ENCODE results near the gene C10orf53.
A peak's percentile ranks its signal among the peaks of the same experiment; 100 is the strongest.
"Not testable (repeated sequence)": the region's sequence is repeated elsewhere in the genome, so short reads cannot be mapped to it uniquely, and the experiment has no call there.

The C10orf53 gene

GRCh38 chr10:49678827-49679479 is 498 bp upstream of the C10orf53 start:
- DNase-seq (ENCODE audit: low read depth in 1 of 2, low spot score in 1 of 2), result no peak
- no peak for TF ChIP-seq JUND (IDR thresholded peaks at IDR 0.05; ENCODE audit: low read depth)
- in situ Hi-C loops (cut with HindIII; ENCODE audit: low pct_unique_long_range_greater_than_20kb, low sequenced_read_pairs), result no loop called here

- DNase-seq (ENCODE audit: low read depth in 1 of 2, low spot score in 1 of 2); in situ Hi-C loops (cut with HindIII; ENCODE audit: low pct_unique_long_range_greater_than_20kb, low sequenced_read_pairs): not testable (repeated sequence)
Measured at GRCh38 chr10:49682449-49682848, 3.0 kb downstream of the C10orf53 start.

- in situ Hi-C loops (cut with HindIII; ENCODE audit: low pct_unique_long_range_greater_than_20kb, low sequenced_read_pairs), result no loop called here
- no peak for TF ChIP-seq JUND (IDR thresholded peaks at IDR 0.05; ENCODE audit: low read depth)
- no peak for DNase-seq (ENCODE audit: low read depth in 1 of 2, low spot score in 1 of 2)
Measured at GRCh38 chr10:49682879-49683278, 3.4 kb downstream of the C10orf53 start.

- peak in 1 of 2 experiments; percentile 23 for DNase-seq (ENCODE audit: low read depth in 1 of 2, low spot score in 1 of 2)
- TF ChIP-seq JUND (IDR thresholded peaks at IDR 0.05; ENCODE audit: low read depth), result no peak
- in situ Hi-C loops (cut with HindIII; ENCODE audit: low pct_unique_long_range_greater_than_20kb, low sequenced_read_pairs), result no loop called here
Measured at GRCh38 chr10:49686651-49687050, 7.2 kb downstream of the C10orf53 start.

- no peak for TF ChIP-seq JUND (IDR thresholded peaks at IDR 0.05; ENCODE audit: low read depth)
- no peak for DNase-seq (ENCODE audit: low read depth in 1 of 2, low spot score in 1 of 2)
- in situ Hi-C loops (cut with HindIII; ENCODE audit: low pct_unique_long_range_greater_than_20kb, low sequenced_read_pairs), result no loop called here
Measured at GRCh38 chr10:49688261-49688846, 8.9 kb downstream of the C10orf53 start.

GRCh38 chr10:49688920-49689319 is 9.5 kb downstream of the C10orf53 start:
- no peak for TF ChIP-seq JUND (IDR thresholded peaks at IDR 0.05; ENCODE audit: low read depth)
- in situ Hi-C loops (cut with HindIII; ENCODE audit: low pct_unique_long_range_greater_than_20kb, low sequenced_read_pairs), result no loop called here
- no peak for DNase-seq (ENCODE audit: low read depth in 1 of 2, low spot score in 1 of 2)

GRCh38 chr10:49689882-49690510 is 10.5 kb downstream of the C10orf53 start:
- DNase-seq (ENCODE audit: low read depth in 1 of 2, low spot score in 1 of 2), result no peak
- in situ Hi-C loops (cut with HindIII; ENCODE audit: low pct_unique_long_range_greater_than_20kb, low sequenced_read_pairs), result no loop called here
- no peak for TF ChIP-seq JUND (IDR thresholded peaks at IDR 0.05; ENCODE audit: low read depth)

GRCh38 chr10:49690698-49691356 is 11.4 kb downstream of the C10orf53 start:
- TF ChIP-seq JUND (IDR thresholded peaks at IDR 0.05; ENCODE audit: low read depth), result no peak
- DNase-seq (ENCODE audit: low read depth in 1 of 2, low spot score in 1 of 2), result no peak
- in situ Hi-C loops (cut with HindIII; ENCODE audit: low pct_unique_long_range_greater_than_20kb, low sequenced_read_pairs), result no loop called here

- TF ChIP-seq JUND (IDR thresholded peaks at IDR 0.05; ENCODE audit: low read depth), result no peak
- in situ Hi-C loops (cut with HindIII; ENCODE audit: low pct_unique_long_range_greater_than_20kb, low sequenced_read_pairs), result no loop called here
- no peak for DNase-seq (ENCODE audit: low read depth in 1 of 2, low spot score in 1 of 2)
Measured at GRCh38 chr10:49691588-49691987, 12.1 kb downstream of the C10orf53 start.

- no peak for TF ChIP-seq JUND (IDR thresholded peaks at IDR 0.05; ENCODE audit: low read depth)
- in situ Hi-C loops (cut with HindIII; ENCODE audit: low pct_unique_long_range_greater_than_20kb, low sequenced_read_pairs), result no loop called here
- DNase-seq (ENCODE audit: low read depth in 1 of 2, low spot score in 1 of 2), result no peak
Measured at GRCh38 chr10:49694466-49694865, 15.0 kb downstream of the C10orf53 start.

GRCh38 chr10:49696311-49696710 is 16.9 kb downstream of the C10orf53 start:
- no peak for TF ChIP-seq JUND (IDR thresholded peaks at IDR 0.05; ENCODE audit: low read depth)
- in situ Hi-C loops (cut with HindIII; ENCODE audit: low pct_unique_long_range_greater_than_20kb, low sequenced_read_pairs), result no loop called here
- DNase-seq (ENCODE audit: low read depth in 1 of 2, low spot score in 1 of 2), result peak in 1 of 2 experiments; percentile 21

- in situ Hi-C loops (cut with HindIII; ENCODE audit: low pct_unique_long_range_greater_than_20kb, low sequenced_read_pairs), result no loop called here
Measured at GRCh38 chr10:49698679-49699078, 19.2 kb downstream of the C10orf53 start.

GRCh38 chr10:49700211-49700610 is 20.8 kb downstream of the C10orf53 start:
- no peak for TF ChIP-seq JUND (IDR thresholded peaks at IDR 0.05; ENCODE audit: low read depth)
- DNase-seq (ENCODE audit: low read depth in 1 of 2, low spot score in 1 of 2), result no peak
- in situ Hi-C loops (cut with HindIII; ENCODE audit: low pct_unique_long_range_greater_than_20kb, low sequenced_read_pairs), result no loop called here

More at GRCh38 chr10:49698679-49699078, 19.2 kb downstream of the C10orf53 start:
- DNase-seq (ENCODE audit: low read depth in 1 of 2, low spot score in 1 of 2), result no peak
- no peak for TF ChIP-seq JUND (IDR thresholded peaks at IDR 0.05; ENCODE audit: low read depth)

Measured in T47D (cell line).